ENCODE results near the gene COL6A2. TPM values are rescaled to one million over a fixed set of nuclear protein-coding genes. Genes with fewer than 3 reads are reported as not detected.

COL6A2 gene
- total and polyA plus RNA-seq, 2 donors (not counting 1 experiment from before 2014, with no cell fraction given): 1.2 to 2.1 TPM

- POLR2A ChIA-PET: no interaction called here
- Histone ChIP-seq H3K27ac (ENCODE audit: low read length in 2 of 2) (no peak overlapping the region), H3K27me3 (replicated peaks in 1 of 4; ENCODE audit: control extremely low read depth in 1 of 4, control insufficient read depth in 3 of 4, insufficient read depth in 4 of 4, low read length in 3 of 4) (no peaks in the 10 kb centered on the region), H3K4me2 (replicated peaks; ENCODE audit: low read depth, low read length, poor library complexity, severe bottlenecking) (no peak overlapping the region), H3K9ac (ENCODE audit: low read length) (no peak overlapping the region), H3K4me3 (ENCODE audit: control extremely low read depth in 1 of 5, extremely low read depth in 1 of 5, insufficient read depth in 1 of 5, low read depth in 2 of 5, low read length in 4 of 5) (no peak overlapping the region), H4K20me1 (ENCODE audit: control insufficient read depth, insufficient read depth, low read length, poor library complexity, severe bottlenecking) (no peaks in the 10 kb centered on the region), H3K79me2 (ENCODE audit: control insufficient read depth, insufficient read depth, low read length) (no peaks in the 10 kb centered on the region), H3K9me3 (ENCODE audit: control extremely low read depth in 1 of 3, control insufficient read depth in 2 of 3, insufficient read depth in 1 of 3, low read length in 2 of 3) (peaks cover 0 to 6% (median 0%) of the 10 kb centered on the region in 3 donors), H3K36me3 (replicated peaks in 1 of 2; ENCODE audit: control extremely low read depth in 1 of 2, control insufficient read depth in 1 of 2, extremely low read depth in 1 of 2, insufficient read depth in 2 of 2, low read length in 1 of 2) (no peaks in the 10 kb centered on the region), H2AFZ (ENCODE audit: insufficient read depth, low read depth, low read length, poor library complexity, severe bottlenecking) (no peak overlapping the region), H3K4me1 (ENCODE audit: control insufficient read depth in 2 of 2, insufficient read depth in 2 of 2, low read length in 2 of 2) (no peaks in the 10 kb centered on the region)
- H3K27me3 Mint-ChIP-seq: no peaks in the 10 kb centered on the region
- no peaks in the 10 kb centered on the region for H3K9me3 Mint-ChIP-seq (ENCODE audit: insufficient read depth)
- ATAC-seq (ENCODE audit: low read depth): no peak
- DNase-seq: no peak
- no peak overlapping the region for H3K27ac Mint-ChIP-seq
- no peaks in the 10 kb centered on the region for H3K4me1 Mint-ChIP-seq
- TF ChIP-seq CTCF (IDR thresholded peaks at IDR 0.05) (no peak), EZH2 (IDR thresholded peaks at IDR 0.05; ENCODE audit: borderline replicate concordance, insufficient read depth, low read depth, low read length, poor library complexity, severe bottlenecking) (no peak)
- H3K4me3 Mint-ChIP-seq: no peak overlapping the region
- WGBS (ENCODE audit: insufficient coverage): 86% methylated on average over 23 of the region's 23 CpGs
- intact Hi-C loops (cut with micrococcal nuclease): no loop called here
- CTCF ChIA-PET: no interaction called here
Observed at GRCh38 chr21:46128106-46128932, 30.4 kb downstream of the COL6A2 start.

GRCh38 chr21:46128933-46129571 lies 31.1 kb downstream of the COL6A2 start:
- Mint-ChIP-seq H3K4me1 (no peaks in the 10 kb centered on the region), H3K27me3 (no peaks in the 10 kb centered on the region), H3K9me3 (ENCODE audit: insufficient read depth) (no peaks in the 10 kb centered on the region), H3K27ac (no peak overlapping the region), H3K4me3 (no peak overlapping the region)
- ChIA-PET POLR2A (no interaction called here), CTCF (no interaction called here)
- Histone ChIP-seq H3K79me2 (ENCODE audit: control insufficient read depth, insufficient read depth, low read length) (no peaks in the 10 kb centered on the region), H3K9ac (ENCODE audit: low read length) (no peak overlapping the region), H3K27ac (ENCODE audit: low read length in 2 of 2) (no peak overlapping the region), H3K36me3 (replicated peaks in 1 of 2; ENCODE audit: control extremely low read depth in 1 of 2, control insufficient read depth in 1 of 2, extremely low read depth in 1 of 2, insufficient read depth in 2 of 2, low read length in 1 of 2) (no peaks in the 10 kb centered on the region), H2AFZ (ENCODE audit: insufficient read depth, low read depth, low read length, poor library complexity, severe bottlenecking) (no peak overlapping the region), H3K27me3 (replicated peaks in 1 of 4; ENCODE audit: control extremely low read depth in 1 of 4, control insufficient read depth in 3 of 4, insufficient read depth in 4 of 4, low read length in 3 of 4) (no peaks in the 10 kb centered on the region), H4K20me1 (ENCODE audit: control insufficient read depth, insufficient read depth, low read length, poor library complexity, severe bottlenecking) (no peaks in the 10 kb centered on the region), H3K4me1 (ENCODE audit: control insufficient read depth in 2 of 2, insufficient read depth in 2 of 2, low read length in 2 of 2) (no peaks in the 10 kb centered on the region), H3K4me3 (ENCODE audit: control extremely low read depth in 1 of 5, extremely low read depth in 1 of 5, insufficient read depth in 1 of 5, low read depth in 2 of 5, low read length in 4 of 5) (no peak overlapping the region), H3K9me3 (ENCODE audit: control extremely low read depth in 1 of 3, control insufficient read depth in 2 of 3, insufficient read depth in 1 of 3, low read length in 2 of 3) (peaks cover 0 to 6% (median 0%) of the 10 kb centered on the region in 3 donors), H3K4me2 (replicated peaks; ENCODE audit: low read depth, low read length, poor library complexity, severe bottlenecking) (no peak overlapping the region)
- 94% methylated on average over 45 of the region's 45 CpGs for WGBS (ENCODE audit: insufficient coverage)
- ATAC-seq (ENCODE audit: low read depth) (no peak), DNase-seq (no peak)
- intact Hi-C loops (cut with micrococcal nuclease): no loop called here
- no peak for TF ChIP-seq EZH2 (IDR thresholded peaks at IDR 0.05; ENCODE audit: borderline replicate concordance, insufficient read depth, low read depth, low read length, poor library complexity, severe bottlenecking)
- no peak for TF ChIP-seq CTCF (IDR thresholded peaks at IDR 0.05)

Measured in B cell (primary cell).